Measurements from ENCODE around the gene CSNK2A3. TPM values are rescaled to one million over a fixed set of nuclear protein-coding genes. Genes with fewer than 3 reads are reported as not detected.

The CSNK2A3 gene
- total and polyA plus RNA-seq, 2 experiments from 2014 or later, result 0.91 to 4.1 TPM

DNA sequence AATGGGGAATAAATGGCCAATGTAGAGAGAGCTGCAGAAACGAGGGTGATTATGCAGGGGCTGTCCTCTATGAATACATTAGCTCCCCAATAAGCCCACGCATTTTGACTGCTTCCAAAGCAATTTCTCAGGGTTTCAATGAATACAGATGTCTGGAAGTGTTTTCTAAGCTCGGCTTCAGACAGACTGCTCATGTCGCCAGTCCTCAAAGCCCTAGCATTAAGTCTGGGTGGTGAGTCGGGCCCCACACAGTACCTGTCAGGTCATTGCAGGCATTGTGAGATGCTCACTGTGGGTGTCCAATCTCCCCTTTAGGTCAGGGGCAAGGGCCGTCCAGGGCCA lies 17.9 kb upstream of the CSNK2A3 start (continued):
- no peak for TF ChIP-seq ZNF462 (CRISPR knock-in tag; IDR thresholded peaks at IDR 0.05)
- no peak for TF ChIP-seq ZNF114 (CRISPR knock-in tag; IDR thresholded peaks at IDR 0.05)
- no peak for TF ChIP-seq NANOG (IDR thresholded peaks at IDR 0.05; ENCODE audit: borderline replicate concordance)
- no peak for TF ChIP-seq POLR2AphosphoS5 (IDR thresholded peaks at IDR 0.05; ENCODE audit: low read depth)
- no peak for TF ChIP-seq REST (IDR thresholded peaks at IDR 0.05; ENCODE audit: unreplicated experiment)
- no peak for TF ChIP-seq CREB1 (CRISPR knock-in tag; IDR thresholded peaks at IDR 0.05; ENCODE audit: low read depth)
- no peak for TF ChIP-seq ZNF331 (CRISPR knock-in tag; IDR thresholded peaks at IDR 0.05; ENCODE audit: low read depth)
- TF ChIP-seq EZH2 (IDR thresholded peaks at IDR 0.05; ENCODE audit: low read depth, unreplicated experiment), result no peak
- no peak for TF ChIP-seq EZH2phosphoT487 (IDR thresholded peaks at IDR 0.05; ENCODE audit: unreplicated experiment)
- no peak for TF ChIP-seq STAT1 (IDR thresholded peaks at IDR 0.05; ENCODE audit: unreplicated experiment)

Data from GM23338 (cell line).